GM19467 (cell line): ENCODE results near the gene FER1L5.

Experiments
- ATAC-seq: cut with Tn5 transposase; IDR thresholded peaks from one replicate; pipeline ENCODE4 v1.9.1; 2021; ENCODE audit warnings: mild to moderate bottlenecking, moderate library complexity; ENCODE audit not compliant: unreplicated experiment

Gene FER1L5

DNA sequence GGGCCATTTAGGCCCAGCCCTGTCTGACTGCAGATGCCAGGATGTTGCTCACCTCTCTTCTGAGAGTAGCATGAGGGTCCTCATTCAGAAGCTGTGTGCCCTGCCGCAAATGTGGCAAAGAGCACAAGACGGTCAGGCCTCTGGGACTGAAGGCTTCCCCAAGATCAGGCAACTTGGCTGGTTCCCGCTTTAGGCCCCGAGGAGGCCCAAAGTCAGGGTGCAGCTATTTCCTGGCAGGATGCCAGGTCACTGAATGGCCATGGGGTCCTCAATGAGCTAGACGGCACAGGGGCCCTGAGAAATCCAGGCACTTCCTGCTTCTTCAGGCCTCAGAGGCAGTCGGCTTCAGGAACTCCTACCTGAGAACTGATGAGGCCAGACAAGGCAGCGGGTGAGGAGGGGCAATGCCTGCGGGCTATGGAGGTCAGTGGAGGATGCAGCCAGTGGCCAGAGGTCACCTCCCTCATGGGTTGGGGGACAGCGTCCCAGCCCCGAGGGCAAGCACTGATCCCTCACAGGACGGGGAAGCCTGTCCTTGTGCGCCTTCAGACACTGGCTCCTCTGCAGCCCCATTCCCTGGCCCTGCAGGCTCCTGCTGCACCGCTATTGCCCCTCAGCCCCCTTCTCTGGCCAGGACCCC, 52.4 kb downstream of the FER1L5 start:
- no peak for ATAC-seq

DNA sequence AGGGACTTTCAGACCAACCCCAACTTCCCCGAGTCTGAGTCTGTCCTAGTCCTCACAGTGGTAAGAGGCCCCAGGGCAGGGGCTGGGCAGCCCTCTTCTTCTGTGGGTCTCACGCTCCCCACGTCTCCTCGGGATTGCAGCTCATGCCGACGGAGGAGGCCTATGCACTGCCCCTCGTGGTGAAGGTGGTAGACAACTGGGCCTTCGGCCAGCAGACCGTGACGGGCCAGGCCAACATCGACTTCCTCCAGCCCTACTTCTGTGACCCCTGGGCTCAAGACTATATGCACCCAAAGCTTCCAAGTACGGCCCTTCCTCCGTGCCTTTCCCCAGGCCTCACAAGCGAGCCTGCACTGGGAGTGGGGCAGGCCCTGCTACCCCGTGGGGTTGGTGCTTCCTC, 53.0 kb downstream of the FER1L5 start:
- no peak for ATAC-seq

DNA sequence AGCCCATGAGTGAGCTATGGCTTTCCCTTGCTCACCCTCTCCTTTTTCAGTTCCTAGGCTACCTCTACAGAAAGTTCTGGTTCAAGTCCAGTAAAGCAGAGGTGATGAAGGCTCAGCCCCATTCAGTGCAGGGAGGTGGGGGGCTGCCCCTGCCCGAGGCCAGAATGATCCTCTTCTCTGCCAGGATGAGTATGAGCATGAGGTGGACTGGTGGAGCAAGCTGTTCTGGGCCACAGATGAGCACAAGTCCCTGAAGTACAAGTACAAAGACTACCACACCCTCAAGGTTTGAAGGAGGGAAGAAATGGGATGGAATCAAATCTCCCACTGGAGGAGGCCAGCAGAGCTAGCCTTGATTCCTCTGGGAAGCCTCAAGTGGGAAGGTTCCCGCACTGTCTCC, 54.9 kb downstream of the FER1L5 start:
- no peak for ATAC-seq

DNA sequence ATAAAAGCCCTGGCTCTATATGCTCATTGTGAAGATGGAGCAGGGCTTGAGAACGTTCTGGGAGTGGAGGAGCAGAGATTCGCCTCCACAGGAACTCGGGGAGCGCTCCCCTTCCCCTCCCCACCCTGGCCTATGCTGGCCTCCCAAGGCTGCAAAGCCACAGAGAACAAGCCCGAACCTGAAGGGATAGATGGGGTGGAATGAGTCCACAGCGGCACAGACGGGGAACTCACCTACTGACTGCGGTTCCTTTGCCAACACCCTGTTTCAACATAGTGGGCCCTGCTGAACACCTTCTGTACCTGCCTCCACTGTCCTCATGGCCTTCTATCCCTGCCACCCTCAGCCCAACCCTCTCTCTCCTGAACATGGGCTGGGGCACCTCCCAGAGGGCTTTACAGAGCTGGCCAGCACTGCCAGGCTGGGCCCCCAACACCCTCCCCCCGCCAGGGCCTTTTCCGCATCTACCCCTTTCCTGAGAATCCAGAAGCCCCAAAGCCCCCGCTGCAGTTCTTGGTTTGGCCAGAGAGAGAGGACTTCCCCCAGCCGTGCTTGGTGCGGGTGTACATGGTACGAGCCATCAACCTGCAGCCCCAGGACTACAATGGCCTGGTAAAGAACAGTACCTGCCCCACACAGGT, 55.8 kb downstream of the FER1L5 start:
- no peak for ATAC-seq

DNA sequence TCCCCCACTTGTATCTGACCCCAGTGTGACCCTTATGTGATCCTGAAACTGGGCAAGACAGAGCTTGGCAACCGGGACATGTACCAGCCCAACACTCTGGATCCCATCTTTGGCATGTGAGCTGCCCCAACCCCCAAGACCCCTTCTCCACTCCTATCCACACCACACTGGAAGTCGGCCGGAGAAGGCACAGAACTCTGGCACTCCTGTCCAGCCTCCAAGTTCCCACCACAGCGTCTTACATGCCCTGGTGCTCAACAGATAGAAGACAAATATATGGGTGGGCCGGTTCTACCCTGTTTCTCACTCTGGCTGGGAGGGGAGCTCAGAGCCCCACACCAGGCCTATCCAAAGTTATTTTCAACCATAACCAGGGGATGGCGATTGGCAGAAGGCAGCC, 56.5 kb downstream of the FER1L5 start:
- no peak for ATAC-seq

DNA sequence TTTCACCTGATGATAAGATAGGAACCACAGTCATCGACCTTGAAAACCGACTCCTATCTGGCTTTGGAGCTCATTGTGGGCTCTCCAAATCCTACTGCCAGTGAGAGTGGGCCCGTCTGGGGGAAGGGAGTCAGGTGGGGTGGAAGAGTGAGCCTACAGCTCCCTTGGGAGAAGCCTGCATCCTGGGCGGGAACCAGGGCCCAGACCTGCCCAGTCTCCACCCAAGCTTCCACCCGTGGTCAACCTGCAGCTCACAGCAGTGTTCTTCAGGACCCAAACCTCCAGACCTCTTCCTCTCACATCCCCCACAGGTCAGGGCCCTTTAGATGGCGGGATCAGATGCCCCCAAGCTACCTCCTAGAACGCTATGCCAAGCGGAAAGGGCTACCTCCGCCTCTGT, 57.1 kb downstream of the FER1L5 start:
- ATAC-seq, result no peak

DNA sequence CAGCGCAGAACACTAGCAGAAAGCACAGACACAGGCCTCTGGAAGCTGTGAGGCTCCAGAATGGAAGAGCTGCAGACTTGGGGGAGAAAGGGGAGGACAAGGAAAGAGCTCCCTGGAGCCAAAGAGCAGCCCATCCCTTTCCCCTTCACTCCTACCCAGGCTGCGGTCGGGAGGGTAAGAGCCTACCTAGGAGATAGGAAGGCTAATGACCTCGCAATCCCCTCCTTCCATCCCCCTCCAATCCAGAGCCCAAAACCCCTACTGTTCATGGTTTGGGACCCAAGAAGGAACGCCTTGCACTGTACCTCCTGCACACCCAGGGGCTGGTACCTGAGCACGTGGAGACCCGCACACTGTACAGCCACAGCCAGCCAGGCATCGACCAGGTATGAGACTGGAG, 57.5 kb downstream of the FER1L5 start:
- ATAC-seq, result no peak

DNA sequence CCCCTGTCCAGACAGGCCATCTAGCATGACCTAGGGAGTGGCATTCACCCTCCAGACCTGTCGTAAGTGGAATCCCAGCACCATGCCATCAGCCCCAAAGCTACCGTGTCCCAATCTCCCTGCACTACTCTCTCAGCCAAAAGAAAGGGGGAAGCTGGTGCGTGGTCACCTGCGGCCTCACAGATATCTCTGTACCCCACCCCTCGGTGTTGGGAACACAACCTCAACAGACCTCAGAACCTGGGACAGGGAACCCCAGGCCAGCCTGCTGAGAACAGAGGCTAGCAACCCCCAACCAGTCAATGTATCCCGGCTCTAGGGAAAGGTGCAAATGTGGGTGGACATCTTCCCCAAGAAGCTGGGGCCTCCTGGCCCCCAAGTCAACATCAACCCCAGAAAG, 59.1 kb downstream of the FER1L5 start:
- ATAC-seq, result no peak

DNA sequence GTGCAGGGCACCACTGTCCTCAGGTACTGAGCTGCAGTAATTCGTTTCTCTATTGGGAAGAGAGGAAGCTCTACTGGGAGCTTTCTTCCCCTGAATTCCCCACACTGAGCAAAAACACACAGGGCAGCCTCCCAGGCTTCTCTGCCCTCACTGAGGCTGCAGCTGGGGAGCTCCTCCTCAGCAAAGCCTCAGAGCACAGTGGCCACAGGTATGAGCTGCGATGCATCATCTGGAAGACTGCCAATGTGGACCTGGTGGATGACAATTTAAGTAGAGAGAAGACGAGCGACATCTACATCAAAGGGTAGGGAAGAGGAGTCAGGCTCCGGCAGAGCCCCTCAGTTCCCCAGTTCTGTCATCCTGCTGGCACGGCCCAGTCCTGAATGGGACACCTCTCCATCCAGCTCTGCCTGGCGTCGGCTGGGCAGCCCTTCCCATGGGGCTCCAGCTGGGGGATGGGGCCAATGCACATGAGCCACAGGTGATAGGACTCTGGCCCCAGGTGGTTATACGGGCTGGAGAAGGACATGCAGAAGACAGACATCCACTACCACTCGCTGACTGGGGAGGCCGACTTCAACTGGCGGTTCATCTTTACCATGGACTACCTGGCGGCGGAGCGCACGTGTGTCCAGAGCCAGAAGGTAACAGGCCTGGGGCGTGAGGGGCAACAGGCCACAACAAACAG, 59.7 kb downstream of the FER1L5 start:
- ATAC-seq, result no peak

DNA sequence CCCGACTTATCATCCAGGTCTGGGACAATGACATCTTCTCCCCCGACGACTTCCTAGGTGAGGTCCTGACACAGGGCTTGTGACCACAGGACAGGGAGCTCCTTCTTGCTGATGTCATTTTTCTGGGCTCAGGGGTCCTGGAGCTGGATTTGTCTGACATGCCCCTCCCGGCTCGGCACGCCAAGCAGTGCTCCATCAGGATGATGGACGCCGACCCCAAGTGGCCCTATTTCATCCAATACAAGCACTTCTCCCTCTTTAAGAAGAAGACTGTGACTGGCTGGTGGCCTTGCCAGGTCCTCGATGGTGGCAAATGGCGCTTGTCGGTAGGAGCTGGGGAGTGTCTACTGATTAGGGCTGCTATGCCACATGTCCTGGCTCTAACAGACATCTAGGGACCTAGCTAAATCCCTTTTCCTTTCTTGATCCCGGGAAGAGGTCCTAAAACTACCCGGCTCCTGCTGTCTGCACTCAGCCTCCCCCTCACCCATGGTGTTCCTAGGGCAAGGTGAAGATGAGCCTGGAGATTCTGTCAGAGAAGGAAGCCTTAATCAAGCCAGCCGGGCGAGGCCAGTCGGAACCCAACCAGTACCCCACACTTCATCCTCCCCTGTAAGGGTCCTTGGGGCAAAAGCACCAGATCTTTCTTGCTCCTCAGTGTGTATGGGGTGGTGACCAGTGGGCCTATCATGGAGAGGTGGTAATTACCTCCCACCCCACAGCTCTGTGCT, 60.6 kb downstream of the FER1L5 start:
- no peak for ATAC-seq

DNA sequence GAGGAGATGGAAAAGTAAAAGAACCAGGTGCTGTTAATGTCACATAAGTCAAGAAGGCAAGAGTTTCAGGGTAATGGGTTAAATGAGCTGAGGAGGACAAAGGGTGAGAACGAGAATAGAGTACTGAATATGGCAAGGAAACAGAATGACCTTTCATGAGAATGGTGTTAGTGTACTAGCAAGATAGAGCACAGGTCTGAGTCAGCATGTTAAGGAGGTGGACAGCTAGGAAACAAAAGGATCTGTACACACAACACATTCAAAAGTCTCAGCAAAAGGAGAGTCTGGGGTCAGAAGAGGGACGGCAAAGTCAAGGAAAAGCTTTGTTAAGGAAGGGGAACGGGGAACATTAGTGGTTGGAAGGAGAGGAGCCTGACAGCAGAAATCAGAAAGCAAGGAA, 68.4 kb downstream of the FER1L5 start:
- ATAC-seq, result no peak

DNA sequence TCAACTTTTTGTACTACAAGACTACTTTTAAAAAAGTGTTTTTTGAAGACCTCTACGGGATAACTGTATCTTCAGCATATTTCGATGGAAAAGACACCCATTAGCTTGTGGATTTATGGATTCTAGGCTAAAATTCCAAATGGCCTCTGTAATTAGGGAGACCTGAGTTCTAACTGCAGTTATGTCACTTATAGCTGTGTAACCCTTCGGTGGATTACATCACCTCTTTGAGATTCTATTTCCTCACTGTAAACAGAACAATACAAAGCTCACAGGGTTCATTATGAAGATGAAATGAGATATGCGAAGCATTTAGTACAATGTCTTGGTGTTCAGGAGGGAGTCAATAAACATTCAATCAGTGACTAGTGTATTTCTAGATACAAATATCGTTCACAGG, 73.1 kb downstream of the FER1L5 start:
- no peak for ATAC-seq

DNA sequence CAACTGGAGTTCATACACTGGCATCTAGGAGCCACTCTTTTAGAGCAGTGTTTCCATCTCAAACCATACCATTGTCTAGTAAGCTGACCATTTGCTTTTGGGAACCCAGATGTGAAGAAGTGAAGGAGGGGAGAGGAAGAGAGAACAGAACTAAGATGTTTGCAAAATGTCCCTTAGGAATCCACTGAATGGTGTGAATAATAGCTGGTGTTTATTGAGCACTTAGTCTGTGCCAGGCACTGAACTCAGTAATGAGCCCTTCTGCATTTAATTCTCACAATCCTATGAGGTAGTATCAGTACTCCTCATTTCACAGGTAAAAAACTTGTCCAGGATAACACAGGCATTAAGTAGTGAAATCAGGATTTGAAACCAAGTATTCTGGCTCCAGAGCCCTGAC, 73.8 kb downstream of the FER1L5 start:
- no peak for ATAC-seq

DNA sequence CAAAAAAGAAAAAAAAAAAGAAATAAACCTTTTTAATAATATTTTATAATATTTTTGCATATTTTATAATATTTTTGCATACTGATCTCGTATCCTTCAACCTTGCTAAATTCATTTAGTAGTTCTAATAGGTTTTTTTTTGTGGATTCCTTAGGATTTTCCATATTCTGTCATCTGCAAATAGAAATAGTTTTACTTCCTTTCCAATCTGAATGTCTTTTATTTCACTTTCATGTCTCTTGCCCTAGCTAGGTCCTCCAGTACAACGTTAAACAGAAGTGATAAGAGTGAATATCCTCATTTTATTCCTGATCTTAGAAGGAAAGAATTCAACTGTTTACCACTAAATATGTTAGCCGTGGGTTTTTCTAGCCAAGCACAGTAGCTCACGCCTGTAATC, 83.6 kb downstream of the FER1L5 start:
- no peak for ATAC-seq

DNA sequence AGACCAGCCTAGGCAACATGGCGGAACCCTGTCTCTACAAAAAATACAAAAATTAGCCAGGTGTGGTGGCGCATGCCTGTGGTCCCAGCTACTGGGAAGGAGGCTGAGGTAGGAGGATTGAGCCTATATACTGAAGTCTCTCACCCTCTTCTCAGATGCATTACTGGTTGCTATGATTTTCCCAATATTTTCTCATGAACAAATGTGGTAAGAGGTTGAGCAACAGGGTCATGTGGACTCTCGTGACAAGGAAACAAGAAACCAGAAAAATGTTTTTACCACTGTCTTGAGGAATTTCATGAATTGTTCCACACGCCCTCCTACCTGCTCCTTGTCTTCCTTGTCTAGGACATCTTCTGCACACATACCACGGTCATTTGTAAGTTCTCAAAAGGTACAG, 84.9 kb downstream of the FER1L5 start:
- no peak for ATAC-seq

DNA sequence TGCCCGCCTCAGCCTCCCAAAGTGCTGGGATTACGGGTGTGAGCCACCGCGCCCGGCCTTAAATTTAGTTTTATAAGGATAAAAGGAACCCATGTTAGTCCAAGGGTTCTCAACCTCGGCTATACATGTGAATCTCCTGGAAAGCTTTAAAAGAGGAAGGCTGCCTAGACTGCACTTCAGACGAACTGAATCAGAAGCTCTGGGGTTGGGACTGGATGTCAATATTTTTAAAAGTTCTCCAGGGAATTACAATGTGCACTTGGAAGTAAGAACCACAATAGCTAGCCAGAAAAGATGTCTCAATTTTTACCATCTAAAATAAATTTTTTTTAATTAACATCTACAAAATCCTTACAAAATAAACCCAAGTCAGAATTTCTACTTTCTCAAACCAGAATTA, 87.2 kb downstream of the FER1L5 start:
- ATAC-seq, result no peak

DNA sequence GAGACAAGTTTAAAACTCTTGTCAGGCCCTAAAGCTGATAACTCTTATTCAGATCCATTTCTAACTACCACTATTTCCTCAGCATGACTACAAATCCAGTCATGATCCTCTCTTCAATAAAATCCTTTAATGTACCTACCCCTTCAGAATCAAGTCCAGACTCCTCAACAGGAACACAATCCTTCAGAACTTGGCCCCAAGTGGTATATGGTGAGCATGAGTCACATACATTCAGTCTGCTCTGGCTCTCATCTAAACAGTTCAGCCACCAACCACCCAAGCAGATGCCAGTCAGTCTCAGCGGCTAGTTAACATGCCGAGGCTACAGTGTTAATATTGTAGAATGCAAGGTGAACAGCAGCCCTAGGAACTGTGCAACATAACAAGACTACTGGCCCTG, 87.6 kb downstream of the FER1L5 start:
- ATAC-seq, result no peak

DNA sequence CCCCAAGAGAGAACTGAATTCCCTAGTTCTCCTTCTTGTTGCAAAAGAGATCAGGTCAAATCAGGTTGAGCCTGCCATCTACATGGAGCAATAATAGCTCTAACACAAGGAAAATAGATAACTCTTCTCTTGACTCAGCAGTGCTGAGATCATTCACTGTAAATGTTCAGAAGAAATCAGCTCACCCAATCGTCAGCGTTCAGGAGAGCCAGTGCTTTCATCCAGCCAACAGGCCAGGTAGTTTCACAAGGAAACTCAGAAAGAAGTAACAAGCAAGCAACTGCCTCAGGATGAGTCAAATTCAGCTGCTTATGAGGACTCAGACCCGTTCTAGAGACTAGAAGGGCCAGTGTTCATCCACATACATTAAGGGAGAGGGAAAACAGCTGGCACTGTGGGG, 91.4 kb downstream of the FER1L5 start:
- no peak for ATAC-seq

DNA sequence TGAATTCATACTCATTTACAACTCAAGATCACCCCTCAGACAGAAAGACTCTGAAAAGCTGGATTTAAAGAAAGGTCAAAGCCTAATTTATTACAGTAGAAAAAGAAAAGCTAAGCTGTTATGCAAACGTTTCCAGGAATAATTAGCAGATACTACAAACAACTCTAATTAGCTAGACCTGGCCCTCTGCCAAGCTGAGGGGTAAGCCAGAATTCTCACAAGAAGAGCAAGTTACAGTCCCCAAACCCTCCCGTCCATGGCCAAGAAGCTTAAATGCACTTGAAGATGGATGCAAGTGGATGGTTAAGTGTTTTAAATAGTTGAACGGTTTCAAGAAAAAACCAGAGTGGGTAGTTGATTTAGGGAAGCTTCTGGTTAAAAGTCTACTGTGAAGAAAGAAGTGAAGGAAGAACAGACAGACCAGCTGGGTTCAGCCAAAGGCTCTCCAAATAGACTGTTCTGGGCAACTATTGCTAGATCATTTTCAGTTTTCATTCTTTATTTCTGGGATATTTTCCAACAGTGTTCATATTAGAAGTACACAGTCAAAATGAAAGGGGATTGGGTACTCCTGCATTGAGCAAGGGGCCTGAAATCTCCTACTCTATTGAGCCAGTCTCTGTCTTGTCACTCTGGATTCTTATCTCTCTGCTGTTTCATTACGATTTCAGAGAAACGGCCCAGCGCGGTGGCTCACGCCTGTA, 92.5 kb downstream of the FER1L5 start:
- ATAC-seq, result no peak

DNA sequence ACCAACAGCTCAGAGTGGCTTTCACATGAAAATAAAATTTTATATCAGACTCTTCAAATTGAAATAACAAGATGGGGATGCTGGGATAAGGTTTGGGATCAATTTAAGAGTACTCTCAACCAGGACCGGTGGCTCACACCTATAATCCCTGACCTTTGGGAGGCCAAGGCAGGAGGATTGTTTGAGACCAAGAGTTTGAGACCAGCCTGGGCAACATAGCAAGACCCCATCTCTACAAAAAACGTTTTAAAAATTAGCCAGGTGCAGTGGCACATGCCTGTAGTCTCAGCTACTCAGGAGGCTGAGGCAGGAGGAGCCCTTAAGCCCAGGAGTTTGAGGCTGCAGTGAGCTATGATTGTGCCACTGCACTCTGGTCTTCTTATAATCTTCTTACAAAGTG, 94.7 kb downstream of the FER1L5 start:
- no peak for ATAC-seq

DNA sequence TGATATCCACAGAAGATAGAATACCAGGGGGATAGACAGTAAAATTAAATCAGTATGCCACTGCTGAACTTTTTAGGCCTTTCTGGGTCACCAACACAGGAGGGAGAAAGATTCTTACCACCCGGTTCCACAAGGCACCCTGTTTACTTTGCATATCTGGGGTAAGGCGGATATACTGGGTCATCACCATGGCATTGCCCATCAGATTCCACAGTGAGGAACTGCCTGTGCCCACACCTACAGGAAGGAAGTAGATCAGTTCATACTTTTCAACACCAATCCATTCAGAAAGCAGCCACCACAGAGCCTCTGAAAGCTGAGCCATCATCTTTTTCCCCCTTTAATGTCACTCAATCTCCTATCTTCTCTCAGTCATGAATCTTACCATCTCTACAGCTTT, 95.3 kb downstream of the FER1L5 start:
- ATAC-seq, result no peak
